ENCODE results near the gene AZIN2. TPM values are rescaled to one million over a fixed set of nuclear protein-coding genes. Genes with fewer than 3 reads are reported as not detected.
"Not testable (repeated sequence)": the region's sequence is repeated elsewhere in the genome, so short reads cannot be mapped to it uniquely, and the experiment has no call there.

Gene AZIN2
- total RNA-seq, 2 experiments from 2014 or later, result 16.5 to 16.6 TPM

DNA sequence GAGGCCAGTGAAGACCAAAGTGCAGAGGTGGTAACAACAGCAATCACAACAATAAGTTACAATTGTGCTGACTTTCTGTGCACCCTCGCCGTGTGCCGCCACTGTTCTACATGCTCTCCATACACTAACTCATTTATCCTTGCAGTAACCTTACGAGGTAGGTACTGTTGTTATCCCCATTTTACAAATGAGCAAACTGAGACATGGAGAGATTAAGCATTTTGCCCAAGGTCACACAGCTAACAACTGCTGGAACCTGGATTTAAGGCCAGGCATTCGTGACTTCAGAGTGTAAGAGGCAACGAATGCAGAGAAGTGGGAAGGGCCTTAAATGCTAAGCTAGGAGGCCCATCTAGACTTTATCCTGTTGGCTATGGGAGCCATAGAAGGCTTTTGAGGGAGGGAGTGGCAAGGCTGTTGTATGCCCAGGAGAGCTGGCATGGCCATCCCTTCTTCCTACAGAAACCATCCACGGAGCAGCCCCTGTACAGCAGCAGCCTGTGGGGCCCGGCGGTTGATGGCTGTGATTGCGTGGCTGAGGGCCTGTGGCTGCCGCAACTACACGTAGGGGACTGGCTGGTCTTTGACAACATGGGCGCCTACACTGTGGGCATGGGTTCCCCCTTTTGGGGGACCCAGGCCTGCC lies 36.6 kb downstream of the AZIN2 start:
- Mint-ChIP-seq H3K27me3 (no peaks in the 10 kb centered on the region), H3K4me3 (no peak overlapping the region), H3K9me3 (no peaks in the 10 kb centered on the region), H3K27ac (no peak overlapping the region), H3K36me3 (no peaks in the 10 kb centered on the region), H3K4me1 (peaks cover 6% of the 10 kb centered on the region)
- ATAC-seq (ENCODE audit: low read depth), result no peak
- DNase-seq, result no peak
- POLR2A ChIA-PET, result no interaction called here

DNA sequence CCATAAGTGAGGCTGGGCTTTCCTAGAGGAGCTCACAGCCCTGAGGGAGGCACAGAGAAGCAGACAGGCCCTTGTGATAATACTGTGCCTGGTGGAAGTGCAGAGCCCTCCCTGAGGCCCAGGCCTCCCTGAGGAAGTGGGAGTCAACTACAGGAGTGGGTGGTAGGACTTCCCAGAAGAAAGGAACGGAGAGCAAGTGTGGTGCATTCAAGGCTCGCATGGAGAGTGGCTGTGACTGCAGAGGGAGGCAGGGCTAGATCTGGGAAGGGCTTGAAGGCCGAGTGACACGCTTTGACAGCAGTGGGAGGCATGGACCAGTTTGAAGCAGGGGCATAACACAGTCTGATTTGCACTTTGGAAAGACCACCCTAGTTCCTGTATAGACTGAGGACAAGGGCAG lies 37.3 kb downstream of the AZIN2 start:
- no peak overlapping the region for H3K4me3 Mint-ChIP-seq
- H3K27ac Mint-ChIP-seq, result peak overlapping the region; percentile 45
- H3K9me3 Mint-ChIP-seq, result no peaks in the 10 kb centered on the region
- H3K4me1 Mint-ChIP-seq, result peaks cover 6% of the 10 kb centered on the region
- DNase-seq, result no peak
- ATAC-seq (ENCODE audit: low read depth), result no peak
- POLR2A ChIA-PET, result no interaction called here
- H3K27me3 Mint-ChIP-seq, result no peaks in the 10 kb centered on the region
- peaks cover 3% of the 10 kb centered on the region for H3K36me3 Mint-ChIP-seq

DNA sequence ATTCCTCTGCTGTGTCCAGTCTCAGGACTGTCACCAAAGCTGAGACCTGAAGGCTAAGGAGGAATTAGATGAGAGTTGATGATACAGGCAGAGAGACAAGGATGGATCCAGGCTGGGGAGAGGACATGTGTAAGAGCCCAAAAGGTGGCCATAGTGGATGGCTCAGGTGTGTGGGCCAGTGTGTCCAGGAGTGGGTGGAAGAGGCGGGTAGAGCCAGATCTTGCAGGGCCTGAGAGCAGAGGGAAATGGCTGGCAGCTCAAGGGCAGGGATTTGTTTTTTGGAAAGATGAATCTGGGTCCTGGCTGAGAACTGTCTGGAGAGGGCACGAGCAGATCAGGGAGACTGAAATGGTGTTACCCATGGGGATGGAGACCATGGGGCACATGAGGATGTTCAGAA lies 38.1 kb downstream of the AZIN2 start:
- ATAC-seq (ENCODE audit: low read depth) (no peak), DNase-seq (no peak)
- peaks cover 3% of the 10 kb centered on the region for H3K36me3 Mint-ChIP-seq
- no peaks in the 10 kb centered on the region for H3K9me3 Mint-ChIP-seq
- no peaks in the 10 kb centered on the region for H3K27me3 Mint-ChIP-seq
- H3K4me3 Mint-ChIP-seq, result no peak overlapping the region
- POLR2A ChIA-PET, result no interaction called here
- peak overlapping the region; percentile 4 for H3K27ac Mint-ChIP-seq
- H3K4me1 Mint-ChIP-seq, result peaks cover 4% of the 10 kb centered on the region

DNA sequence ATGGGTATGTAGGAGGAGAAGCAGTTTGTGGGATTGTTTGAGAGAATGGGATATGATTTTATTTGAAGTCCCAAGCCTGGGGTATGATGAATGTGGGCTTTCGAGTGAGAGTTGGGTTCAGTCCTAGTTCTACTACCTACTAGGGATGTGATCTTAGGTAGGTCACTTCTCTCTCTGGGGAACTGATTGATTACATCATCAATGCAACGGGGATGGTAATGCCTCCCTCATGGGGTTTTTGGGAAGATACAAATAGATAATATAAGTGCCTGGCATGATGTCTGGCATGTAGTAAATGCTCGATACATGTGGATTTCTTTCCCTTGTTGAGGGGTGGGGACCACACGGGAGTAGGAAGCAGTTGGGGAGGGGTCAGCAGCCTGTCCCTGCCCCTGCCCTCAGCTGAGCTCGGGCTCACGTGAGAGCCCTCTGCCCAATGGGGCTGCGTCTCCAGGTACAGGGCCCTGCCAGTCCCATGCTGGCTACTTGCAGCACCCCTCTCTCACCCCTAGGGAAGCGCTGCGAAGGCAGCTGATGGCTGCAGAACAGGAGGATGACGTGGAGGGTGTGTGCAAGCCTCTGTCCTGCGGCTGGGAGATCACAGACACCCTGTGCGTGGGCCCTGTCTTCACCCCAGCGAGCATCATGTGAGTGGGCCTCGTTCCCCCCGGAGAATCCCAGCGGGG lies 38.7 kb downstream of the AZIN2 start:
- Mint-ChIP-seq H3K27me3 (no peaks in the 10 kb centered on the region), H3K4me3 (no peak overlapping the region), H3K4me1 (peaks cover 4% of the 10 kb centered on the region), H3K9me3 (no peaks in the 10 kb centered on the region), H3K36me3 (peaks cover 6% of the 10 kb centered on the region), H3K27ac (peak overlapping the region; percentile 4)
- DNase-seq (no peak), ATAC-seq (ENCODE audit: low read depth) (no peak)
- POLR2A ChIA-PET, result no interaction called here

DNA sequence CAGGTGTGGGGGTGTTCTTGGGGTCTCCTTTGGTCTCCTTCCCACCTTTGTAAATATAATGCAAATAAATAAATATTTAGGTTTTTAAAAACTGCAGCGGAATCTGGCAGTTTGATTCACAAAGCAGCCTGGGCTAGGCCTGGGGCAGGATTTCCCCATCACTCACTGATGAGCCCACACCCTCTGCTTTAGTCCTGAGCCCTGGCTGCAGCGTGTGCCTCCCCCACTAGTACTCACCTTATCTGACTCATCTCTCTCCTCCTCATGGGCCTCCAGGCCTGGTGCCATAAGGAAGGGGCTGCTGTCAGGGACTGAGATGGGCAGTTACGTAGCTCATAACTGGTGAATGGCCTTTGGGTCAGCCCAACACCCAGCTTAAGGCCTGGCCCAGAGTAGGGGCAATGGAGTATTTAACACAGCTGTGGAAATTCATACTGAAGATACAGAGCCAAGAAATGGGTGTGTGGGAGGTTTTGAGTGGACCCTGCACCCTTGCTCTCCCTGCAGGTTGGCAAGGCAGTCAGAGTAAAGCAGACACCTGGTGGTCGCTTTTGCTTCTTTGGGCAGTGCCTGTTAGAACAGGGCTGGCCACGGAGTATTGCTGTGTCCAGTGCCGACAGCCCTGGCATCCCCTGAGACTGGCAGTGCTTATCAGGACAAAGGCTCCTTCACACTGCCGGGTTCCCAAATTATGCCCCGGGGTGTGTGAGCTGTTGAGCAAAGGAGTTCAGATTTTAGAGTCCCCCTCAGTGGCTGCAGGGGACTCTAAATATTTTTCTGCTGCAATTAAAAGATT lies 39.7 kb downstream of the AZIN2 start:
- no peaks in the 10 kb centered on the region for H3K27me3 Mint-ChIP-seq
- peaks cover 8% of the 10 kb centered on the region for H3K4me1 Mint-ChIP-seq
- peaks cover 16% of the 10 kb centered on the region for H3K36me3 Mint-ChIP-seq
- no peak overlapping the region for H3K4me3 Mint-ChIP-seq
- no peak overlapping the region for H3K27ac Mint-ChIP-seq
- DNase-seq, result no peak
- H3K9me3 Mint-ChIP-seq, result no peaks in the 10 kb centered on the region
- ATAC-seq (ENCODE audit: low read depth), result no peak
- POLR2A ChIA-PET, result interaction anchor here (1.0 kb wide), 1 partner anchor 24 kb away, joined by 3 read pairs; no protein-coding TSS in a partner anchor

DNA sequence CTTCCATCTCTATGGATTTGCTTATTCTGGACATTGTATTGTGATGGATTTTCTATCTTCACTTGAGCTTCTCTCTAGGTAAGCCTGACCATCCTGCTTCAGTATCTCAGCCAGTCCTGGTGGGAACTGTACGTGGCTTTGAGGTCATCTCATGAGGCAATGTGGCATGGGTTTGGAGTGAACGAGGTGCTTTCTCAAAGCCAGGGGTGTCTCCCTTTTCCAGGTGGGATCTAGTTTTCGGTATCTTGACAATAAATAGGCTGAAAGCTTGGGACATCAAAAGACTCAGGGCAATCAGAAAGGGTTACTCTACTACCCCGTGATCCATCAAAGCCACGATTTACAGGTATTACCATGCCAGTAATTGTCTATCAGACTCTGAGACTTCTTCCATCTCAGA lies 40.8 kb downstream of the AZIN2 start:
- POLR2A ChIA-PET, result no interaction called here
- Mint-ChIP-seq H3K4me1 (peaks cover 16% of the 10 kb centered on the region), H3K9me3 (no peaks in the 10 kb centered on the region), H3K4me3 (no peak overlapping the region), H3K27me3 (no peaks in the 10 kb centered on the region), H3K36me3 (peaks cover 19% of the 10 kb centered on the region), H3K27ac (no peak overlapping the region)
- ATAC-seq (ENCODE audit: low read depth) (no peak), DNase-seq (no peak)

DNA sequence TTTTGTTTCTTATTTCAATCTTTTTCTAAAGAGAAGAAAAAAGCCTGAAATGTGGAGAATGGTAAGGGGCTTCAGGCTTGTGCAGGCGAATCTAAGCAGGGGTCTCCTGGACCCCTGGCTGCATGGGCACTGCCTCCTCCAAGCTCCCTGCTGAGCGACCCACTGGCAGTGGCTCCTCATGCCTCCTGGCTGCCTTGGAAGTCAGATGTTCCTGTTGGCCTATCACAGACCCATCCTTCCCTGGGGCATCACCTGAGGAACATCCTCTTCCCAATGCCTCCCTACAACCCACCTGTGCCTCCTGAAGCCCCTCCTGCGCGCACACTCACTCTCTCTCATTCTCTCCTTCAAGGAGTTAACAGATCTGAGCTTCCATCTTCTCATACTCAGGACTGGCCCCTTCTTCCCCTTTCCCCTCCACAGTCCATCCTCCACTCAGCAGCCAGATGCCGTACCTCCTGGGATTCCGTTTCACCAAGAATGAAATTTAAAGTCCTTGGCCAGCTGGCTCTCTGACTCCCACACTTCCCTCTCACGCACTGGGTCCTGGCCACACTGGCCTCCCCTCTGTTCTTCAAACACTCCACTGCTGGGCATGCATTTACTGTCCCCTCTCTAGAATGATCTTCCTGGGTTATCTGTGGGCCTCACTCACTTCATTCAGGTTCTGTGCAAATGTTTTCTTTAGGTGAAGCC lies 41.7 kb downstream of the AZIN2 start:
- DNase-seq, result no peak
- no peak overlapping the region for H3K4me3 Mint-ChIP-seq
- POLR2A ChIA-PET, result no interaction called here
- no peak for ATAC-seq (ENCODE audit: low read depth)
- peaks cover 16% of the 10 kb centered on the region for H3K4me1 Mint-ChIP-seq
- H3K27ac Mint-ChIP-seq, result peak overlapping the region; percentile 26
- H3K36me3 Mint-ChIP-seq, result peaks cover 19% of the 10 kb centered on the region
- H3K27me3 Mint-ChIP-seq, result no peaks in the 10 kb centered on the region
- no peaks in the 10 kb centered on the region for H3K9me3 Mint-ChIP-seq

DNA sequence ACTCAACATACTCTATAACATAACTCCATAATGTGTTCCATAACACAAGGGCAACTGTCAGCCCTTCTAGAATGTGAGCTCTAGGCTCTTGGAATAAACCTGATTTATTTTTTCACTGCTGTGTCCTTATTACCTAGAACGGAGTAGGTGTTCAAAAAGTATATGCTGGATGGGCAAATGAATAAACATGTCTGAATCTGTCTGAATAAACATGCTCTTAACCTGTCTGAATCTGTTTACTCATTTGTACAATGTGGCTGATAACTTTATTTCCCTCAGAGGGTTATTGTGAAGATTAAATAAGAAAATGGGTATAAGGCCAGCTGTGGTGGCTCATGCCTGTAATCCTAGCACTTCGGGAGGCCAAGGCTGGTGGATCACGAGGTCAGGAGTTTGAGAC lies 42.3 kb downstream of the AZIN2 start:
- Mint-ChIP-seq H3K4me1 (peaks cover 15% of the 10 kb centered on the region), H3K27me3 (no peaks in the 10 kb centered on the region), H3K9me3 (no peaks in the 10 kb centered on the region), H3K27ac (peak overlapping the region; percentile 1), H3K4me3 (no peak overlapping the region), H3K36me3 (peaks cover 19% of the 10 kb centered on the region)
- POLR2A ChIA-PET, result no interaction called here
- ATAC-seq (ENCODE audit: low read depth) (no peak), DNase-seq (no peak)

DNA sequence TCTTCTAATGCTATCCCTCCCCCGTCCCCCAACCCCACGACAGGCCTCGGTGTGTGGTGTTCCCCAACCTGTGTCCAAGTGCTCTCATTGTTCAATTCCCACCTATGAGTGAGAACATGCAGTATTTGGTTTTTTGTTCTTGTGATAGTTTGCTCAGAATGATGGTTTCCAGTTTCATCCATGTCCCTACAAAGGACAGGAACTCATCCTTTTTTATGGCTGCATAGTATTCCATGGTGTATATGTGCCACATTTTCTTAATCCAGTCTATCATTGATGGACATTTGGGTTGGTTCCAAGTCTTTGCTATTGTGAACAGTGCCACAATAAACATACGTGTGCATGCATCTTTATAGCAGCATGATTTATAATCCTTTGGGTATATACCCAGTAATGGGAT lies 43.7 kb downstream of the AZIN2 start:
- ATAC-seq (ENCODE audit: low read depth); DNase-seq; H3K9me3 Mint-ChIP-seq; H3K27ac Mint-ChIP-seq; H3K27me3 Mint-ChIP-seq; H3K4me3 Mint-ChIP-seq: not testable (repeated sequence)
- Mint-ChIP-seq H3K4me1 (peaks cover 25% of the 10 kb centered on the region), H3K36me3 (peaks cover 19% of the 10 kb centered on the region)
- POLR2A ChIA-PET, result interaction anchor here (2.5 kb wide), 1 partner anchor 37 kb away, joined by 6 read pairs; no protein-coding TSS in a partner anchor

DNA sequence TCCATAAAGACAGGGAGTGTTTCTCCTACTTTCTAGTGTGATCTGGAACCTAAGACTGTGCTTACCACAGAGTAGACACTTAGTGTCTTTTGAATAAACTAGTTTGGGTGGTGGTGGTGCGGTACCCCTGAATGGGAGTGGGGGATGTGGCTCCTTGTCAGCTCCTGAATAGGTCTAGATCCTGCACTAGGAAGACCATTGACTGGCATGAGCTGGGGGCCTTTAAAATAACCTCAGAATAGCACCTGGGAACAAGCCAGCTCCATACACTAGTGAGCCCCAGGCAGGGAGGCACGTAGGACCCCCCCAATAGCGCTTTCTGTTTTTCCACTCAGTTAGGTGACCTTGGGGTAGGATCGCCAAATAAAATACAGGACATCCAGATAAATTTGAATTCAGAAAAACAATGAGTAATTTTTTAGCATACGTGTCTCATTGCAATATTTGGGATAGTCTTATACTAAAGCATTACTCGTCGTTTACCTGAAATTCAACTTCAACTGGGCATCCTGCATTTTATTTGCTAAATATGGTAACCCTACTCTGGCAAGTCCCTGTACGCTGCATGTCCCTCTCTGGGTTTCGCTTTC lies 45.6 kb downstream of the AZIN2 start:
- ATAC-seq (ENCODE audit: low read depth) (no peak), DNase-seq (no peak)
- peaks cover 19% of the 10 kb centered on the region for H3K36me3 Mint-ChIP-seq
- peaks cover 37% of the 10 kb centered on the region for H3K4me1 Mint-ChIP-seq
- POLR2A ChIA-PET, result interaction anchor here (0.7 to 3.2 kb wide), 21 partner anchors 8 to 835 kb away, joined by 3 to 46 read pairs (median 4); partner anchors contain the start of genes AZIN2, HDAC1, RNF19B and TRIM62
- no peaks in the 10 kb centered on the region for H3K27me3 Mint-ChIP-seq
- H3K9me3 Mint-ChIP-seq, result peaks cover 1% of the 10 kb centered on the region
- peak overlapping the region; percentile 94 for H3K4me3 Mint-ChIP-seq
- H3K27ac Mint-ChIP-seq, result peak overlapping the region; percentile 93

DNA sequence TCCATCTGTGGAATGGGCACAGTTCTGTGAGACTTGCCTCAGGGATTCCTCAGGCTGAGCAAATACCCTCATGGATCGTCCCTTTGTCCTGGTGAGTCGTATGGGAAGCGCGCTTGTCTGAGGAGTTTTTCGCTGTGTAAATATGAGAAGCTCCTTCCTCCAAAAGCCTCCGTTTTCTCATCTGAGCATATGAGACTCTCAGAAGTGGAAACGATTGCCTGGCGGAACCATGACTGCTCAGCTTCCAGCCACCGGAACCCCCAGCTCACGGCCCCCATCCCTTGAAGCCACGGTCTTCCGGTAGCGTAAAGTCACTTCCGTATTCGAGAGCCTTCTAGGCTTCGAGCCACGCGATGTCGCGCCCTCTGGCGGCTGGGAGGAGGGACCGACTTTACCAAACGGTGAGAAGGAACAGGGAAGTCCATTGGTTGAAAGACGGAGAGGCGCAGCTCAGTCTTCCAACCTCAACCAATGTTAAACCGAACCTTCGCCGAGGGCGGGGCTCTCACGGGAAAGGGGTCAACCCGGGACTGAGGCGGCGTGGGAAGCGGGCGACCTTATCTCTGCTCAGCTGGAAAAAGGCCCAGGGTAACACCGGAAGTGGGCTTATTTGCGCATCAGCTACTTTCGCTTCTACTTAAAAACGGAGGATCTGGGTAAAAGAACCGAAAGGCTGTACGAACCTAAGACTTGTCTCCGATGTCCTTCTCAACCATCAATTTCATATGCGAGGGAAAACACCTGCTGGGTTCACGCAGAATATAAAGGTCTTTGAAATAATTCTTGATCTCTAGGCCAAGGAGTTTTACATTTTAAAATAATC lies 46.3 kb downstream of the AZIN2 start:
- H3K9me3 Mint-ChIP-seq, result peaks cover 1% of the 10 kb centered on the region
- ATAC-seq (ENCODE audit: low read depth) (peak; percentile 98), DNase-seq (peak; percentile 98)
- H3K4me1 Mint-ChIP-seq, result peaks cover 35% of the 10 kb centered on the region
- H3K27me3 Mint-ChIP-seq, result no peaks in the 10 kb centered on the region
- peak overlapping the region; percentile 94 for H3K4me3 Mint-ChIP-seq
- H3K27ac Mint-ChIP-seq, result peak overlapping the region; percentile 93
- POLR2A ChIA-PET, result interaction anchor here (0.7 to 3.2 kb wide), 22 partner anchors 10 to 836 kb away, joined by 3 to 46 read pairs (median 4); partner anchors contain the start of genes AZIN2, HDAC1, RNF19B and TRIM62
- H3K36me3 Mint-ChIP-seq, result peaks cover 19% of the 10 kb centered on the region

DNA sequence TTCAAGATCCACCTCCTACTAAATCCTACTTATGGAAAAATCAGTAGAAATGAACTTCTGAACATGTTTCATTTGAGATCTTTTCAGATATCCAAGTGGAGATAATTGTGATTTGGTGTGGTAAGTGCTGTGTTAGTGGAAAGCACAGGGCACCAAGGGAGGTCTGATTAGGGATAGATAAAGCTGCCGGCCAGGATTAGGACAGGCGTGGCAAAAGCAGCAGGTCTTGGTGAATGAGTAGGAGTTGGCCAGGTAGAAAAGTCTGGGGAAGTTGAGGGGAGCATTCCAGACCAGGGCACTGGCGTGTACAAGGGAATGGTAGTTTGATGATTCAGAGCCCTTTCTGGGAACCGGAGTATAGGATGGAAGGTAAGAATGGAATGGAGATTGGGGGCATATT lies 47.8 kb downstream of the AZIN2 start:
- peak overlapping the region; percentile 61 for H3K4me3 Mint-ChIP-seq

More for the DNA sequence above, 47.8 kb downstream of the AZIN2 start:
- POLR2A ChIA-PET, result interaction anchor here (2.3 kb wide), 1 partner anchor 53 kb away, joined by 20 read pairs; the partner anchor contains the start of gene TRIM62
- Mint-ChIP-seq H3K36me3 (peaks cover 16% of the 10 kb centered on the region), H3K27ac (peak overlapping the region; percentile 78), H3K4me1 (peaks cover 40% of the 10 kb centered on the region), H3K9me3 (peaks cover 1% of the 10 kb centered on the region), H3K27me3 (no peaks in the 10 kb centered on the region)
- DNase-seq, result no peak
- ATAC-seq (ENCODE audit: low read depth), result no peak
